ENCODE results near the gene FGFR3. TPM values are rescaled to one million over a fixed set of nuclear protein-coding genes. Genes with fewer than 3 reads are reported as not detected.

The FGFR3 gene
- total RNA-seq, 4 donors from 2014 or later: 438 to 805 (median 489) TPM

- WGBS, 2 donors: 0 to 1% methylated on average over 16 to 54 of the region's 101 CpGs
- no peak for DNase-seq (ENCODE audit: low spot score in 2 of 2)
- intact Hi-C loops (cut with DNase I; ENCODE audit: low total_unique reads): no loop called here
- H3K4me3 ChIP-seq (ENCODE audit: low read depth, poor library complexity, severe bottlenecking): peak overlapping the region; percentile 23
- no peak for TF ChIP-seq CTCF (IDR thresholded peaks at IDR 0.05)
- TF ChIP-seq POLR2A (IDR thresholded peaks at IDR 0.05): no peak
Measured at GRCh38 chr4:1793940-1794808, 1.1 kb downstream of the FGFR3 start.

GRCh38 chr4:1794809-1795298 is 1.8 kb downstream of the FGFR3 start:
- intact Hi-C loops (cut with DNase I; ENCODE audit: low total_unique reads): no loop called here
- WGBS, 2 donors: 2% methylated on average over 23 to 28 of the region's 68 CpGs
- no peak for DNase-seq (ENCODE audit: low spot score in 2 of 2)
- H3K4me3 ChIP-seq (ENCODE audit: low read depth, poor library complexity, severe bottlenecking): peak overlapping the region; percentile 23
- no peak for TF ChIP-seq CTCF (IDR thresholded peaks at IDR 0.05)
- no peak for TF ChIP-seq POLR2A (IDR thresholded peaks at IDR 0.05)

GRCh38 chr4:1795299-1796195 is 2.5 kb downstream of the FGFR3 start:
- 12 to 24% methylated on average over 22 to 27 of the region's 32 CpGs for WGBS, 2 donors
- DNase-seq (ENCODE audit: low spot score in 2 of 2): no peak
- no peak for TF ChIP-seq POLR2A (IDR thresholded peaks at IDR 0.05)
- TF ChIP-seq CTCF (IDR thresholded peaks at IDR 0.05): no peak
- H3K4me3 ChIP-seq (ENCODE audit: low read depth, poor library complexity, severe bottlenecking): peak overlapping the region; percentile 23
- intact Hi-C loops (cut with DNase I; ENCODE audit: low total_unique reads): no loop called here

GRCh38 chr4:1796486-1797204 is 3.6 kb downstream of the FGFR3 start:
- TF ChIP-seq CTCF (IDR thresholded peaks at IDR 0.05) (no peak), POLR2A (IDR thresholded peaks at IDR 0.05) (no peak)
- WGBS, 2 donors: 51 to 80% methylated on average over 14 of the region's 14 CpGs
- no peak for DNase-seq (ENCODE audit: low spot score in 2 of 2)
- H3K4me3 ChIP-seq (ENCODE audit: low read depth, poor library complexity, severe bottlenecking): no peak overlapping the region
- intact Hi-C loops (cut with DNase I; ENCODE audit: low total_unique reads): no loop called here

- TF ChIP-seq CTCF (IDR thresholded peaks at IDR 0.05) (no peak), POLR2A (IDR thresholded peaks at IDR 0.05) (no peak)
- intact Hi-C loops (cut with DNase I; ENCODE audit: low total_unique reads): no loop called here
- WGBS, 2 donors: 61 to 77% methylated on average over 10 to 12 of the region's 16 CpGs
- DNase-seq (ENCODE audit: low spot score in 2 of 2): no peak
- no peak overlapping the region for H3K4me3 ChIP-seq (ENCODE audit: low read depth, poor library complexity, severe bottlenecking)
Measured at GRCh38 chr4:1797298-1797860, 4.3 kb downstream of the FGFR3 start.
